ENCODE data around the gene FGF14.

Gene FGF14

DNA sequence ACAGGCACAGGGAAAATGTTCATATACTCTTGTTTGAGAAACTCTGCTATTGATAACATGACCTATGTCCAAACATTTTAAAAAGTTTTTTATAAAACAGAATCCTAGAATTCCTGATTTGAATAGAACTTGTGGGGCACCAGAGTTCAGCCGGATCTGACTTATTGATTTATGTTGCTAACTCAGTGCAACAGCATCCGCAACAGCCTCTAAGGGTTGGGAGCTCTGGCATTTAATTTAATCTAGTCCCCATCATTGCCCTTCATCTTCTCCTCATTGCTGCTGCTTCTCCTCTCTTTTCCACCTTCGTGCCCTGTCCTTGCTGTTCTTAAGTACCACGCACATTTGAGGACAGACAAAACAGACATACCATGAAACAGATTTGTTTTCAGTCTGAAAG is 214.5 kb downstream of the FGF14 start:
- H2BK120ac ChIP-seq (ENCODE audit: low read depth, low read length) = no peak overlapping the region
- H3K23ac ChIP-seq (ENCODE audit: low read depth, low read length, poor library complexity) = no peak overlapping the region
- H4K91ac ChIP-seq (ENCODE audit: low read depth, low read length, poor library complexity) = no peak overlapping the region
- H3K27ac ChIP-seq (replicated peaks; ENCODE audit: low read length) = no peak overlapping the region
- H3K18ac ChIP-seq (ENCODE audit: low read length) = no peak overlapping the region
- H2BK12ac ChIP-seq (ENCODE audit: low read length) = no peak overlapping the region
- peaks cover 0 to 7% of the 10 kb centered on the region in 2 donors for H3K4me1 ChIP-seq (ENCODE audit: control insufficient read depth in 2 of 2, insufficient read depth in 1 of 2, low read depth in 1 of 2, low read length in 2 of 2)
- no CpG with 5 or more reads among the region's 4 CpGs for WGBS, 2 donors (ENCODE audit: extremely low coverage in 2 of 2, insufficient read length in 2 of 2, insufficient replicate concordance in 1 of 2)
- H3K27me3 ChIP-seq (ENCODE audit: control insufficient read depth in 3 of 3, insufficient read depth in 3 of 3, low read depth in 1 of 3, low read length in 3 of 3) = no peaks in the 10 kb centered on the region
- no peak overlapping the region for H3K9ac ChIP-seq (ENCODE audit: low read depth, low read length, poor library complexity)
- H3K4me2 ChIP-seq (ENCODE audit: insufficient read depth, low read length, poor library complexity, severe bottlenecking) = no peak overlapping the region
- H3K4me3 ChIP-seq (ENCODE audit: low read length in 2 of 2) = no peak overlapping the region
- no peak overlapping the region for H2BK5ac ChIP-seq (ENCODE audit: low read length)
- no peak overlapping the region for H4K8ac ChIP-seq (ENCODE audit: low read depth, low read length)
- no peak overlapping the region for H2AFZ ChIP-seq (ENCODE audit: low read length)
- H3K14ac ChIP-seq (ENCODE audit: low read length) = no peak overlapping the region
- no peak overlapping the region for H3K4ac ChIP-seq (ENCODE audit: low read length)
- H3K9me3 ChIP-seq (replicated peaks in 1 of 2; ENCODE audit: control insufficient read depth in 2 of 2, insufficient read depth in 1 of 2, low read depth in 1 of 2, low read length in 2 of 2) = peaks cover 2 to 3% of the 10 kb centered on the region in 2 donors
- H2AK5ac ChIP-seq (ENCODE audit: low read depth, low read length) = no peak overlapping the region
- H2BK15ac ChIP-seq (ENCODE audit: low read length) = no peak overlapping the region
- DNase-seq (ENCODE audit: low spot score) = no peak
- H3K36me3 ChIP-seq (replicated peaks in 1 of 2; ENCODE audit: control insufficient read depth in 2 of 2, insufficient read depth in 2 of 2, low read length in 2 of 2) = peaks cover 0 to 2% of the 10 kb centered on the region in 2 donors
- H3K79me1 ChIP-seq (ENCODE audit: low read depth, low read length) = peaks cover 3% of the 10 kb centered on the region

DNA sequence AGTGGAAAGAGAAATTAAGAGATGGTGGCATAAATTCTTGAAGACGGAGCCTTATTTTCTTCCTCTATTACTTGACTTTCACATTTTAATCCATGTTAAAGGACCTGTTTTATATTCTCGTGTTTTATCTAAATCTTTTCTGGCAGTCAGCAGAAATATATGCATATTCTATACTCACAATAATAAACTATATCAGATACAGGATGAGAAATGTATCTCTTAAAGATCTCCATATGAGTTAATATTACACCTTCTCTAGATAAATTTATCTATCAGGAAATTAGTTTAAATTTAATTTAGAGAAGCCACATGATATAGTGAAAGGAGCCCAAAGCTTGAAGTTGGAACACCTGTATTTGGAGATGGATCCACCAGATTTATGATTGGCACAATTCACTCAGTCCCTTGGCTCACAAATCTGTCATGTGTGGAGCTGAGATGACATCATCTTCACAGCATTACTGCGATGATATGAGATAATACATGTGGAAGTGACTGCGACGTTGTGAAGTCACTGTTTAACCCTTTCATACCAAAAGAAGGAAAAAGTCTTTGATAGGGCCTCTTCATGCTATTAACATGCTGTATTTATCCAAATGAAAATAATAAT is 216.4 kb downstream of the FGF14 start:
- Histone ChIP-seq H2AK5ac (ENCODE audit: low read depth, low read length) (no peak overlapping the region), H3K14ac (ENCODE audit: low read length) (no peak overlapping the region), H3K9ac (ENCODE audit: low read depth, low read length, poor library complexity) (no peak overlapping the region), H3K4ac (ENCODE audit: low read length) (no peak overlapping the region), H3K36me3 (replicated peaks in 1 of 2; ENCODE audit: control insufficient read depth in 2 of 2, insufficient read depth in 2 of 2, low read length in 2 of 2) (peaks cover 0 to 2% of the 10 kb centered on the region in 2 donors), H2BK12ac (ENCODE audit: low read length) (no peak overlapping the region), H4K91ac (ENCODE audit: low read depth, low read length, poor library complexity) (no peak overlapping the region), H3K27me3 (ENCODE audit: control insufficient read depth in 3 of 3, insufficient read depth in 3 of 3, low read depth in 1 of 3, low read length in 3 of 3) (no peaks in the 10 kb centered on the region), H2BK15ac (ENCODE audit: low read length) (no peak overlapping the region), H2BK5ac (ENCODE audit: low read length) (no peak overlapping the region), H2BK120ac (ENCODE audit: low read depth, low read length) (no peak overlapping the region), H3K79me1 (ENCODE audit: low read depth, low read length) (peaks cover 3% of the 10 kb centered on the region), H4K8ac (ENCODE audit: low read depth, low read length) (no peak overlapping the region), H3K18ac (ENCODE audit: low read length) (no peak overlapping the region), H3K4me1 (ENCODE audit: control insufficient read depth in 2 of 2, insufficient read depth in 1 of 2, low read depth in 1 of 2, low read length in 2 of 2) (no peaks in the 10 kb centered on the region), H3K9me3 (replicated peaks in 1 of 2; ENCODE audit: control insufficient read depth in 2 of 2, insufficient read depth in 1 of 2, low read depth in 1 of 2, low read length in 2 of 2) (peaks cover 2 to 3% of the 10 kb centered on the region in 2 donors), H3K4me2 (ENCODE audit: insufficient read depth, low read length, poor library complexity, severe bottlenecking) (no peak overlapping the region), H3K4me3 (ENCODE audit: low read length in 2 of 2) (no peak overlapping the region), H3K27ac (replicated peaks; ENCODE audit: low read length) (no peak overlapping the region), H3K23ac (ENCODE audit: low read depth, low read length, poor library complexity) (no peak overlapping the region), H2AFZ (ENCODE audit: low read length) (no peak overlapping the region)
- WGBS, 2 donors (ENCODE audit: extremely low coverage in 2 of 2, insufficient read length in 2 of 2, insufficient replicate concordance in 1 of 2) = no CpG with 5 or more reads among the region's 5 CpGs
- no peak for DNase-seq (ENCODE audit: low spot score)

DNA sequence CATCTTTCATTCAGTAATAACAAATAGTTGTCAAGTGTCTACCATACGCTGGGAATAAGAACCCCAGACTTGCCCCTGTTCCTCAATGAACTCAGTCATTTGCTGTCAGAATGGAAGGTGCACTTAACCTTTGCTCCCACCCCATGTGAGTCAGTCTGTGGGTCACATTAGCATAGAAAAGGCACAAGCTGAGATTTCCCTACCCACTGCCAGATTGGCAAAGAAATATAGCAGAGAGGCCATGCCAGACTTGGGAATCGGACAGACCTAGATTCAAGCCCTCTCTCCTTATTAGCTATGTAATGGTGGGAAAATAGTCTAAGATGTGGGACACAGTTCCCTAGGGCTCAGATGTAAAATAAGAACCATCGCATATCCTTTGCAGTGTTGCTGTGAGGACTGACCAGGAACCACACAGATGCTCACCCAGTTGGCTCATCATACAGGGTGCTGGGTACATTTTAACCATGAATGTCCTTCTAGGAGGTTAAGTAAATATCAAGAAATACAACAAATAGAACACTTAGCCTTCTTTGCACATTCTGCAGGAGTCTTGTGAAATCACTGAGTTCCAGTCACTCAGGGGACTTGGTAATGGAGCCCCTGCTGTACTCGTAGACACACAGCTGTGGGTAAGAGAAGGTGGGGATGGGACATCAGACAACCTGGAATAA is 218.2 kb downstream of the FGF14 start:
- no peak overlapping the region for H3K18ac ChIP-seq (ENCODE audit: low read length)
- H2BK120ac ChIP-seq (ENCODE audit: low read depth, low read length) = no peak overlapping the region
- no peak overlapping the region for H3K4ac ChIP-seq (ENCODE audit: low read length)
- H2BK5ac ChIP-seq (ENCODE audit: low read length) = no peak overlapping the region
- H3K79me1 ChIP-seq (ENCODE audit: low read depth, low read length) = peaks cover 3% of the 10 kb centered on the region
- no peak overlapping the region for H4K91ac ChIP-seq (ENCODE audit: low read depth, low read length, poor library complexity)
- H3K27me3 ChIP-seq (ENCODE audit: control insufficient read depth in 3 of 3, insufficient read depth in 3 of 3, low read depth in 1 of 3, low read length in 3 of 3) = no peaks in the 10 kb centered on the region
- H4K8ac ChIP-seq (ENCODE audit: low read depth, low read length) = no peak overlapping the region
- WGBS, 2 donors (ENCODE audit: extremely low coverage in 2 of 2, insufficient read length in 2 of 2, insufficient replicate concordance in 1 of 2) = no CpG with 5 or more reads among the region's 4 CpGs
- no peak overlapping the region for H2BK15ac ChIP-seq (ENCODE audit: low read length)
- no peaks in the 10 kb centered on the region for H3K9me3 ChIP-seq (replicated peaks in 1 of 2; ENCODE audit: control insufficient read depth in 2 of 2, insufficient read depth in 1 of 2, low read depth in 1 of 2, low read length in 2 of 2)
- no peak overlapping the region for H3K27ac ChIP-seq (replicated peaks; ENCODE audit: low read length)
- H3K14ac ChIP-seq (ENCODE audit: low read length) = no peak overlapping the region
- H3K9ac ChIP-seq (ENCODE audit: low read depth, low read length, poor library complexity) = no peak overlapping the region
- H3K4me2 ChIP-seq (ENCODE audit: insufficient read depth, low read length, poor library complexity, severe bottlenecking) = no peak overlapping the region
- peaks cover 0 to 2% of the 10 kb centered on the region in 2 donors for H3K36me3 ChIP-seq (replicated peaks in 1 of 2; ENCODE audit: control insufficient read depth in 2 of 2, insufficient read depth in 2 of 2, low read length in 2 of 2)
- H3K4me3 ChIP-seq (ENCODE audit: low read length in 2 of 2) = no peak overlapping the region
- H3K4me1 ChIP-seq (ENCODE audit: control insufficient read depth in 2 of 2, insufficient read depth in 1 of 2, low read depth in 1 of 2, low read length in 2 of 2) = no peaks in the 10 kb centered on the region
- no peak for DNase-seq (ENCODE audit: low spot score)
- no peak overlapping the region for H2AK5ac ChIP-seq (ENCODE audit: low read depth, low read length)
- no peak overlapping the region for H3K23ac ChIP-seq (ENCODE audit: low read depth, low read length, poor library complexity)
- H2BK12ac ChIP-seq (ENCODE audit: low read length) = no peak overlapping the region
- H2AFZ ChIP-seq (ENCODE audit: low read length) = no peak overlapping the region

DNA sequence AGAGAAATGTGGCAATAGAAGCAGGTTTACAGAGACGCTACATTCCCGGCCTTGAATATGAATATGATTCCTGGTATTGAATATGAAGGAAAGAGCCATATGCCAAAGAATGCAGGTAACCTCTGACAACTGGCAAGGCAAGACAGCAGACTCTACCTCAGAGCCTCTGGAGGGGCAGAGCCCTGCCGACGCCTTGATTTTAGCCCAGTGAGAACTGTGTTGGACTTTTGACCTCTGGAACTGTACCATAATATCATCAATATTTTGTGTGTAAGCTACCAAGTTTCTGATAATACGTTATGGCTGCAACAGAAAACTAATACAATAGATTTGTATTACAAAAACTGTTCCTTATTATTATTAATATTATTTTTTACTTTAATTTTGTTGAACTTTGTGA is 219.7 kb downstream of the FGF14 start:
- H3K23ac ChIP-seq (ENCODE audit: low read depth, low read length, poor library complexity) = no peak overlapping the region

More for the DNA sequence above, 219.7 kb downstream of the FGF14 start:
- Histone ChIP-seq H4K8ac (ENCODE audit: low read depth, low read length) (no peak overlapping the region), H3K27me3 (ENCODE audit: control insufficient read depth in 3 of 3, insufficient read depth in 3 of 3, low read depth in 1 of 3, low read length in 3 of 3) (no peaks in the 10 kb centered on the region), H2AFZ (ENCODE audit: low read length) (no peak overlapping the region), H3K9me3 (replicated peaks in 1 of 2; ENCODE audit: control insufficient read depth in 2 of 2, insufficient read depth in 1 of 2, low read depth in 1 of 2, low read length in 2 of 2) (no peaks in the 10 kb centered on the region), H3K4me1 (ENCODE audit: control insufficient read depth in 2 of 2, insufficient read depth in 1 of 2, low read depth in 1 of 2, low read length in 2 of 2) (no peaks in the 10 kb centered on the region), H3K4me2 (ENCODE audit: insufficient read depth, low read length, poor library complexity, severe bottlenecking) (no peak overlapping the region), H3K4me3 (ENCODE audit: low read length in 2 of 2) (no peak overlapping the region), H3K14ac (ENCODE audit: low read length) (no peak overlapping the region), H3K79me1 (ENCODE audit: low read depth, low read length) (peaks cover 3% of the 10 kb centered on the region), H4K91ac (ENCODE audit: low read depth, low read length, poor library complexity) (no peak overlapping the region), H3K27ac (replicated peaks; ENCODE audit: low read length) (no peak overlapping the region), H3K36me3 (replicated peaks in 1 of 2; ENCODE audit: control insufficient read depth in 2 of 2, insufficient read depth in 2 of 2, low read length in 2 of 2) (peaks cover 0 to 2% of the 10 kb centered on the region in 2 donors), H3K9ac (ENCODE audit: low read depth, low read length, poor library complexity) (no peak overlapping the region), H3K18ac (ENCODE audit: low read length) (no peak overlapping the region), H2BK15ac (ENCODE audit: low read length) (no peak overlapping the region), H2BK120ac (ENCODE audit: low read depth, low read length) (no peak overlapping the region), H3K4ac (ENCODE audit: low read length) (no peak overlapping the region), H2AK5ac (ENCODE audit: low read depth, low read length) (no peak overlapping the region), H2BK5ac (ENCODE audit: low read length) (no peak overlapping the region), H2BK12ac (ENCODE audit: low read length) (no peak overlapping the region)
- DNase-seq (ENCODE audit: low spot score) = no peak
- WGBS, 2 donors (ENCODE audit: extremely low coverage in 2 of 2, insufficient read length in 2 of 2, insufficient replicate concordance in 1 of 2) = no CpG with 5 or more reads among the region's 5 CpGs

All from neuronal stem cell (in vitro differentiated cells).